Measurements from ENCODE around the gene CIAO2B. TPM values are rescaled to one million over a fixed set of nuclear protein-coding genes. Genes with fewer than 3 reads are reported as not detected.

CIAO2B gene
- total RNA-seq, 1 donor: 21.2 TPM

DNA sequence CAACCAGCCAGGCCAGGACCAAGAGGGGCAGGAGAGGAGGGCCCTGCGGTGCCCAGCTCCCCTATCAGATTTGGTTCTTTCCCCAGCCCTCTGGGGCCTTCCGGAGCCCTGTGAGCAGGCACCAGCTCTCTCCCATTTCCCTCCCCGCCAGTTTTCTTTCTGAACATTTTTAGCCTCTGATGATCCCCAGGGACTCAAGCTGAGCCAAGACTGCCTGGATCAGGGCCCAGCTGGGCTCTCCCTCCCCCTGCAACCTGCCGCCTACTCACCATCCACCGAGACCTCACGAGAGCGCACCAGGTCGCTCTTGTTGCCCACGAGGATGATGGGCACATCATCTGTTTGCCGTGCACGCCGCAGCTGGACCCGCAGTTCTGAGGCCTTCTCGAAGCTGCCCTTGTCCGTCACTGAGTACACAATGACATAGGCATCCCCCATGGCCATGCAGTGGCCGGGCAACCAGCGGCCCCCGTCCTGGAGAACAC lies 10.9 kb downstream of the CIAO2B start:
- peaks cover 13% of the 10 kb centered on the region for H3K4me1 ChIP-seq (ENCODE audit: insufficient read depth, low read length)
- no peaks in the 10 kb centered on the region for H3K9me3 ChIP-seq (ENCODE audit: low read depth, low read length)
- peaks cover 29% of the 10 kb centered on the region for H3K27me3 ChIP-seq (ENCODE audit: insufficient read depth, low read length)
- no peak overlapping the region for H3K4me3 ChIP-seq (ENCODE audit: low read length)

DNA sequence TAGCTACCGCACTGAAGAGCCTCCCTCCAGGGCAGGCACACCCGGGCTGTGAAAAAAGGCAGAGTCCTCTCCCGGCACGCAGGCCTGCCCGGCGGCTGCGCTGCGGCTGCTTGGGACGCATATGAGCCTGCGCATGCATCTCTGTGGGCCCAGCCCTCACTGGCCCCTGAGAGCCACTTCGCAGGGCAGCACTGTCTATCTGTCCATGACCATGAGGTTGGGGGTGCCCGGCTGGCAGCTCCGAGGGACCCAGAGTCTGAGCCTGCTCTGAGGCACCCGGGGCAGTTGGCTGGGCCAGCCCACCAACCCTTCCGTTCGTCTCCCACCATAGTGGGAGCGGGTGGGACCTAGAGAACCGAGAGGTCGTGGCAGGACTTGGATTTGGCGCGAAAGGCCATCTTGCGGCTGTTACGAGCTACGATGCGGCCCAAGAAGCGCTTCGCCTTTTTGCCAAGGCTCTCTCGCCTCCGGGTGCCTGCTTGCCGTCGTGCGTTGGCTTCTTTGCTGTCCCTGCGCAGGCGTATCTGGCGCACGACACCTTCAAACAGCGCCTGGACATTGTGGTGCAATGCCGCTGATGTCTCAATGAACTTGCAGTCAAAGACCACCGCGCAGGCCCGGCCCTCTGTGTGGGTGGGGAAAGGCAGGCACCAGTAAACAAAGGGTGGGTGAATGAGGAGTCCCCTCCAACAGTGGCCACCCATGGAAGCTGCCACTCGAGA lies 12.3 kb downstream of the CIAO2B start:
- Histone ChIP-seq H3K27me3 (ENCODE audit: insufficient read depth, low read length) (peaks cover 29% of the 10 kb centered on the region), H3K4me1 (ENCODE audit: insufficient read depth, low read length) (peaks cover 13% of the 10 kb centered on the region), H3K4me3 (ENCODE audit: low read length) (no peak overlapping the region), H3K9me3 (ENCODE audit: low read depth, low read length) (no peaks in the 10 kb centered on the region)

DNA sequence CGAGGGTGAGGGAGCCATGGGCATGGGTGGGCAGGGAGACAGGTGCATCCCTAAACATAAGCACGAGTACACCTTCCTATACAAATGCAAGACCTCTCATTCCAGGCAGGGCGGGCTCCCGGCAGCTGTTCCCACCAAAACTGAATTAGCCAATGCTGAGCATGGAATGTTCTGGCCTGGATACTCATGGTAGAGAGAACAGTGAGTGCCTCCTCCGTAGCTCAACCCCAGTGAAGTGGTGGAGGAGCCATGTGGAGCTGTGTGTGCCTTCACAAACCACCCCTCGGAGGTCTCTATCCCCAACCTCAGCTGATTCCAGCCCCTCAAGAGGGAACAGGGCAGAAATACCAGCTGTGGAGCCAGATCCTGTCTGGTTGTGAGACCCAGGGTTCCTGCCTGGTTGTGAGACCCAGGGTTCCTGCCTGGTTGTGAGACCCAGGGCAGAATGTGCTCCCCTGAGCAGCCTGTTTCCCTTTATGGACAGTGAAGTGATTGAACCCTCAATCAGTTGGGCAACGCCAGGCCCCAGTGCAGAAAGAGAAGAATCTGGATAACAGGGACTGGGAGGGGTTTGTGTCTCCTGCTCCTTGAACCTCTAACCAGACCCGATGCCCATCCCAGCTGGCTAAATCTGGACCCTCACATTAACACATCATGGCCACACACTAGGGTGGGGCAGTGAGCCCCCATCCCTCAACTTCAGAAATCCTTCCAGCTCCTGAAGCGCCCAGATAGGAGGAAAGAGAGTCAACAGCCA lies 13.1 kb downstream of the CIAO2B start:
- Histone ChIP-seq H3K4me1 (ENCODE audit: insufficient read depth, low read length) (peaks cover 13% of the 10 kb centered on the region), H3K9me3 (ENCODE audit: low read depth, low read length) (no peaks in the 10 kb centered on the region), H3K27me3 (ENCODE audit: insufficient read depth, low read length) (peaks cover 25% of the 10 kb centered on the region), H3K4me3 (ENCODE audit: low read length) (no peak overlapping the region)

DNA sequence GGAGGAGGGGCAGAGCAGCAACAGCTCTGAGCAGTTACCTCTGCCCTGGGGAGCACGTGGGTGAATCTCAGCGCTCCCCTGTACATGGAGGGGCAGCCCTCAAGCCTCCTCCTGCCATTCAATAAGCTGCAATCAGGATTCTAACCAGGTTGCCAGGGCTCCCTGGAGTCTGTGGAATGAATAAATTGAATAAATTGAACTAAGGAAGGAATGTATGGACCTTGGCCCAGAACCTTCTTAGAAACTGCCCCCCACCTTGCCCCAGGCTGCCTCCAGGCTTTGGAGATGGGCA lies 14.0 kb downstream of the CIAO2B start:
- Histone ChIP-seq H3K27me3 (ENCODE audit: insufficient read depth, low read length) (peaks cover 16% of the 10 kb centered on the region), H3K4me3 (ENCODE audit: low read length) (no peak overlapping the region), H3K9me3 (ENCODE audit: low read depth, low read length) (no peaks in the 10 kb centered on the region), H3K4me1 (ENCODE audit: insufficient read depth, low read length) (peaks cover 7% of the 10 kb centered on the region)

DNA sequence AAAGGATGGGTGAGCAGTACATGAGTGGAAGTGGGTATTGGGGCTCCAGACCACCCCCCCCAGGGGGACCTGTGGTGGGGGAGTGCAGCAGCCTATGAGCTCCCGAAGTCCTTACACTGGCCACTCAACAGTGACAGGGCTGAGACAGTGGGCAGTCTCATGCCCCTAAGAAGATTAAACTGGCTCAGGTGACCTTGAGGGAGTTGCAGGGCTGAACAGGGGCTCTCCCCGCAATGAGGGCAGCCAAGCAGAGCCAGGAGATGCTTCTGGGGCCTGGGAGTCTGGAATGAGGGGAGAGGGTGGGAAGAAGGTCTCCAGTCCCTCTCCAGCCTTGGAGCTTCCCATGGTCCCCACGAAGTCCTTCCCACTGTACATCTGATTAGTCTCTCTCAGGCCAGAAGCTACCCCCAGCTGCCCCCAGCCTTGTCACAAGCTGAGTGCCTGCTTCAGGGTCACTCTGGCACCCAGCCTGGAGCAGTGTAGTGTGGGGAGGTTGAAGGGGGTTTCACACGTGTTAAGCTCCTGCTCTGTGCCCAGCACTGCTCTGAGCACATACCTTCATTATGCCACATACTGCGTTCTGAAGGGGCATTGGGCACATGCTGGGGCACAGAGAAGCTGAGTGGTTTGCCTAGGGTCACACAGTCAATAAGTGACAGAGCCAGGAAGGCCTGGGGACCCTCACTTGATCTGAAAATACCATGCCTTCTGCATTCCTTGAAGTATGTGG lies 14.5 kb downstream of the CIAO2B start:
- peaks cover 2% of the 10 kb centered on the region for H3K4me1 ChIP-seq (ENCODE audit: insufficient read depth, low read length)
- H3K4me3 ChIP-seq (ENCODE audit: low read length): no peak overlapping the region
- H3K9me3 ChIP-seq (ENCODE audit: low read depth, low read length): no peaks in the 10 kb centered on the region
- H3K27me3 ChIP-seq (ENCODE audit: insufficient read depth, low read length): peaks cover 14% of the 10 kb centered on the region

DNA sequence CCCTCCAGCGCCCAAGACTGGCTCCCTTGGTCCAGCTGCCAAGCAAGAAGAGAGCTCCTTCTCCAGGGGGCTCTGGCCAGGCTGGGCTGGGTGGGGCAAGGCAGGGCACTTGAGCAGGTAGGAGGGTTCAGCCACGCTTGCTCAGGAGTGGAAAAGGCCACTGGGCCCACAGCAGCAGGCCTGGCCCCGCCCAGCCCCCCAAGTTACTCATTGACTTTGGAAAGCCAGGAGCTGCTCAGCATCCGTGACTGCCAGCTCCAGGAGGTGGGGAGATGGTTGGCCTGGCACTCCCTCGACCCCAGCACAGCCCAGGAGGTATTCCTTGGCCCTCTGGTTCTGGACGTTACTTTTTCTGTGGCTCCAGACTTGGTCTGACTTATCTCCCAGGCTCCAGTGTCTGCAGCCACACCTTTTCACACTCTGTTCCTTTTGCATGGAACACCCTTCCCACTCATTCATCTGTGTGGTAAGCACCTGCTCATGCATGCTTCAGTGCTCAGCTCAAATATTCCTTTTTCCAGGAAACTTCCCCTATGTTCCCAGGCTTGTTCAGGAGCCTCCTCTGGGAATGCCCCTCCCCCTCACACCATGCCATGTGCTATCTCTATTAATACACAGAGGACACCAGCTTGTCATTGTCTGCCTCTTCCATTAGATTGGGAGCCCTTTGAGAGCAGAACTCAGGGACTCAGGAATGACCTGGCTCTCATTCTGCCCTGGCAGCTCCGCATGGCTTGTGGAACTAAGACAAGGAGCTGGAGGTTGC lies 15.2 kb downstream of the CIAO2B start, which contains the start of gene CDH16:
CDH16 (minus strand) TSS at position 83 of the 766 bp plus-strand sequence. CDS start 820 bp downstream, outside the sequence.
- Histone ChIP-seq H3K4me3 (ENCODE audit: low read length) (no peak within 1 kb of the TSS), H3K27me3 (ENCODE audit: insufficient read depth, low read length) (peaks cover 6% of the 10 kb centered on the region), H3K9me3 (ENCODE audit: low read depth, low read length) (no peaks in the 10 kb centered on the region), H3K4me1 (ENCODE audit: insufficient read depth, low read length) (no peaks in the 10 kb centered on the region)

DNA sequence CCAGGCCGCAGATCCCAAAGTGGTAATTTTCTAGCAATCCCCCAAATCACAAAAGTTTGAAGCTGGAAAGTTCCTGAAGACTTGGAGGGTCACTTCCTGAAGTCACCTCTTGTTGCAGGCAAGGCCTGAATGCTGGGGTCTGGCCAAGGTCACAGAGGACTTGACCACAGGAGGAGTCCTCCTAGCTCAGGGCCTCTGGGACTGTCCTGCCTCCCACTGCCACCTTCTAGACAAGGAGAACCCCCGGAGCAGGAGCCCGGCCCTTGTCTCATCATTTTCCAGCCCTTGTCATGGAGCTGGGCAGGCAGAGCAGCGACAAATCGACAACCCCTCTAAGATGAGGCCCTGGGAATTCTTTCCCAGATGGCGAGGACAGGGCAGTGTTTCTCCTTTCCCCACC lies 15.8 kb downstream of the CIAO2B start:
- no peaks in the 10 kb centered on the region for H3K9me3 ChIP-seq (ENCODE audit: low read depth, low read length)
- H3K4me1 ChIP-seq (ENCODE audit: insufficient read depth, low read length): no peaks in the 10 kb centered on the region
- no peaks in the 10 kb centered on the region for H3K27me3 ChIP-seq (ENCODE audit: insufficient read depth, low read length)
- no peak overlapping the region for H3K4me3 ChIP-seq (ENCODE audit: low read length)

DNA sequence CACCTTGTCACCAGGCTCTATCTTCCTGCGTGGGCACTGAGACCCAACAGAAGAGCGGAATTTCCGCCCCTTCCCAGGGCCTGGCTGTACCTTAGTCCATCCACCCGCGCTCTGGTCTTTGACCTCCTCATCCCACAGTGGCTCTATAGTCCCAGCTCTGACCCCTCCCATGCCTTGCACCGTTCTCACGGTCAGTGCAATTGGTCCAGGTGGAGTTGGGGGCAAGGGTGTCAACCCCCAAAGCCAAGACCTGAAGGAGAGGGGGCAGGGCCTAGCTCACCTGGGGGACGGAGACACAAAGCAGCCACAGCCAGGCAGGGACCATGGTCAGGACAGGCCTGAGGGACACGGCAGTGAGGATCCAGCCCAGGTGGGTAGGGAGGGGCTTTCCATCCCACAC lies 16.5 kb downstream of the CIAO2B start:
- no peaks in the 10 kb centered on the region for H3K9me3 ChIP-seq (ENCODE audit: low read depth, low read length)
- H3K4me3 ChIP-seq (ENCODE audit: low read length): no peak overlapping the region
- H3K4me1 ChIP-seq (ENCODE audit: insufficient read depth, low read length): no peaks in the 10 kb centered on the region
- H3K27me3 ChIP-seq (ENCODE audit: insufficient read depth, low read length): no peaks in the 10 kb centered on the region

DNA sequence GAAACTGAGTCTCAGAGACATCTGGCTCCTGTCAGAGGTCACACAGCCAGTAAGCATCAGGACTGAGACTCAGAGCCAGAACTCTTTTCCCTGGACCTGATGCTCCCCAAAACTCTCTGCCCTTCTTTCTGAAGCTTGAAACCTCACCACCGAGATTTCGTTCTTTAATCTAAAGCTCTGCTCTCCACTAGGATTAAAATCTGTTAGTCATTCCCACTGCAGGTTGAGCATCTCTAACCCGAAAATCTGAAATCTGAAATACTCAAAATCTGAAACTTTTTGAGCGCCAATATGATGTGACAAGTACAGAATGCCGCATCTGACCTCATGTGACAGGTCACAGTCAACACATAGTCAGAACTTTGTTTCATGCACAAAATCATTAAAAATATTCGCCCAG lies 17.7 kb downstream of the CIAO2B start:
- no peaks in the 10 kb centered on the region for H3K4me1 ChIP-seq (ENCODE audit: insufficient read depth, low read length)
- no peaks in the 10 kb centered on the region for H3K9me3 ChIP-seq (ENCODE audit: low read depth, low read length)
- H3K27me3 ChIP-seq (ENCODE audit: insufficient read depth, low read length): no peaks in the 10 kb centered on the region
- no peak overlapping the region for H3K4me3 ChIP-seq (ENCODE audit: low read length)

DNA sequence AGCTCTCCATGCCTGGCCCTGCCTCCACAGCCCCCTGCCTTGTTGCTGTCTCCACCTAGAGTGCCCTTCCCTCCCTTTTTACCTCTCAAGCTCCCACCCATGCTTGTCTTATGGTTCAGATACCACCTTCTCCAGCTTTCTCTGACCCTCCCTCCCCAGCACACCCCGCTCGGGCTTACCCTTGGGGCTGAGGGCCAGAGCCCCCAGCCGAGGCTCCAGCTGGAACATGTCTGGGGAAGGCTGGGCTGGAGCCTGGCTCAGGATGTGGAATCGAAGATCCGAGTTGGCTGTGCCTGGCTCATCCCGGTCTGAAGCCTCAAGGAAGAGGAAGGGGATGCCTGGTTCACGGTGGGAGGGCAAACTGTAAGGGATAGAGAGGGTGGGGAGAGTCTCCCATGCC lies 19.2 kb downstream of the CIAO2B start:
- no peaks in the 10 kb centered on the region for H3K9me3 ChIP-seq (ENCODE audit: low read depth, low read length)
- H3K4me1 ChIP-seq (ENCODE audit: insufficient read depth, low read length): no peaks in the 10 kb centered on the region
- no peak overlapping the region for H3K4me3 ChIP-seq (ENCODE audit: low read length)
- no peaks in the 10 kb centered on the region for H3K27me3 ChIP-seq (ENCODE audit: insufficient read depth, low read length)

DNA sequence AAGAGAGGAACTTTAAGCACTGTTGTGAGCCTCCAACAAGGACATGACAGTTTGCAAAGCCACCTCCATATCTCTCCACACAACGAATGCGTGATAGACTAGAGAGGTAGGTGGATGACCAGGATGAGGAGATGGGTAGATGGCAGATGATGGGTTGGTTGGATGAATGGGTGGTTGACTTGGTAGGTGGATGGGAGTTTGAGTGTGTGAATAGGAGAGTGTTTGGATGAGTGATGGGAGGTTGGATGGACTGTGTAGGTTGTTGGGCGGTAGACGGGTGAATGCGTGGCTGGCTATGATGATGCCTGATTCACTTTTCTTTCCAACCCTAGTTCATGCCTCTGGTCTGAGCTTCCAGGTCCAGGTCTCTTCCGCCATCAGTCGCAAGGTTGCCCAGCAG lies 19.7 kb downstream of the CIAO2B start:
- H3K27me3 ChIP-seq (ENCODE audit: insufficient read depth, low read length): no peaks in the 10 kb centered on the region
- no peaks in the 10 kb centered on the region for H3K4me1 ChIP-seq (ENCODE audit: insufficient read depth, low read length)
- H3K4me3 ChIP-seq (ENCODE audit: low read length): no peak overlapping the region
- H3K9me3 ChIP-seq (ENCODE audit: low read depth, low read length): no peaks in the 10 kb centered on the region

DNA sequence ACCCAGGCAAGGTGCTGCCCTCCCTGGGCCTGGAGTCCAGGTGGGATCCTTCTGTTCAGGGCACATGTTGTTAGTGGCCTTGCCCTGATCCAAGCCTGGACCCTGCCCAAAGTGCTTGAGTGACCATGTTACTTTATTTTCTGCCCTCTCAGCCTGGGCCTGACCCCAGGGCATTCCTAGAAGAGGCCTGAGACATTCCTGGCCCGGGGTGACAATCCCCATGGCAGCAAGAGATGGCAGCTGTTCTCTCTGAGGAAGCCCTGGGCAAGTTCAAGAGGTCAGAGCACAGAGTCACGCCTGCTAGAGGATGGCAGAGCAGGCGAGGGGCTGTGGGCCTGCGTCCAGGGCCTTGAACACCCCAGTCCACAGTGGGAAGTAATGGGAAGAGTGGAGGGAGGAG lies 20.5 kb downstream of the CIAO2B start:
- no peak overlapping the region for H3K4me3 ChIP-seq (ENCODE audit: low read length)
- no peaks in the 10 kb centered on the region for H3K4me1 ChIP-seq (ENCODE audit: insufficient read depth, low read length)
- no peaks in the 10 kb centered on the region for H3K27me3 ChIP-seq (ENCODE audit: insufficient read depth, low read length)
- no peaks in the 10 kb centered on the region for H3K9me3 ChIP-seq (ENCODE audit: low read depth, low read length)

DNA sequence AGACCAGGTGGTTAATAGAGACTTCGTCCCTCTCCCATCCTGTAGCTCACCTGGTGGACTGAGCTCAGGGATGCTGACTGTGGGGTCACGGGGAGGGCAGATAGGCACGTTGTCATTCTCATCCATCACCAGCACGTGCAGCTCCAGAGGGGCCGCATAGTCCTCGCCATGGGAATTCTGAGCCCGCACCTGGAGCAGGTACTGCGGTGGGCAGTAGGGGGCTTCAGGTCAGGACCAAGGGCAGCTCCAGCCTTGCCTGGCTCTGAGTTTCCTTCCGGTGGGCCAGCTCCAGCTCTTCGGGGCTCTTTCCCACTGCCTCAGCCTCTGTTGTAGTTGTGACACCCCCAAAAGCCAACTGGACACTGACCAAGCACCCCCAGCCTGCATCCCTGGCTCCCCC lies 21.1 kb downstream of the CIAO2B start:
- no peak overlapping the region for H3K4me3 ChIP-seq (ENCODE audit: low read length)
- no peaks in the 10 kb centered on the region for H3K9me3 ChIP-seq (ENCODE audit: low read depth, low read length)
- H3K4me1 ChIP-seq (ENCODE audit: insufficient read depth, low read length): no peaks in the 10 kb centered on the region
- H3K27me3 ChIP-seq (ENCODE audit: insufficient read depth, low read length): no peaks in the 10 kb centered on the region

DNA sequence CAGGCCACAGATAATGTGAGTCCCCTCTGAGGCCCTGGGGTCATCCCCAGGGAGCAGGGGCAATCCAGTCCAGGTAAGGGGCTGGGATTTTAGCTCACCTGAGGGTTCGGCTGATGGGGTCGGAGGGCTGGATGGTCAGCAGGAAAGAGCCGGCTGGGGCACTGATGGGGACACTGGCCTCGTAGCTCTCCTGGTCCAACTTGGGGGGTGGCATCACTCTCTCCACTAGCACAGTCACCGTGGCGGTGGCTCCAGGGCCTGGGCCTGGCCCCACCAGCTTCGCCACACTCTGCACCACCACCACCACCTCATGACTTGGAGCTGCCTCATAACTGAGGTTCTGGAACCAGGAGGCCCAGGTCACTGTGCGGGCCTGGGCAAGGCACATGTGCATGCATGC lies 22.4 kb downstream of the CIAO2B start:
- Histone ChIP-seq H3K9me3 (ENCODE audit: low read depth, low read length) (no peaks in the 10 kb centered on the region), H3K4me1 (ENCODE audit: insufficient read depth, low read length) (no peaks in the 10 kb centered on the region), H3K27me3 (ENCODE audit: insufficient read depth, low read length) (no peaks in the 10 kb centered on the region), H3K4me3 (ENCODE audit: low read length) (no peak overlapping the region)

DNA sequence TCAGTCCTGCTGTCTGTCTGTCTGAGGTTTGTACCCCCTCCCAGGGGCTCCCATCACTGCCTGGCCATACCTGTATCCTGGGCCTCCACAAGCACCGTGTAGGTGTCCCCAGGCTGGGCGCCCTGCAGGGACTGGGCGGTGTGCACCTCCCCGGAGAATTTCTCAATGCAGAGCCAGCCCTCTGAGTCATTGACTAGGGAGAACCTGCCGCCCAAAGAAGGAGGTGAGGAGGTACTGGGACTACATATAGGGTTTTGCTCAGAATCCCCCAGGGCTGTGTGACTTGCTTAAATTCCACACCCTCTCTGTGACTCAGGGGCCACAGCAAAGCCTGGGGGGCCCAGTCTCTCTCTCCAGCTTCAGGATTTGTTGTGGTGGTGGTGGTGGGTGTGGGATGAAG lies 23.1 kb downstream of the CIAO2B start:
- H3K9me3 ChIP-seq (ENCODE audit: low read depth, low read length): no peaks in the 10 kb centered on the region
- no peaks in the 10 kb centered on the region for H3K4me1 ChIP-seq (ENCODE audit: insufficient read depth, low read length)
- no peaks in the 10 kb centered on the region for H3K27me3 ChIP-seq (ENCODE audit: insufficient read depth, low read length)
- no peak overlapping the region for H3K4me3 ChIP-seq (ENCODE audit: low read length)
